ENCODE measurements around the gene SETD5.

DNA sequence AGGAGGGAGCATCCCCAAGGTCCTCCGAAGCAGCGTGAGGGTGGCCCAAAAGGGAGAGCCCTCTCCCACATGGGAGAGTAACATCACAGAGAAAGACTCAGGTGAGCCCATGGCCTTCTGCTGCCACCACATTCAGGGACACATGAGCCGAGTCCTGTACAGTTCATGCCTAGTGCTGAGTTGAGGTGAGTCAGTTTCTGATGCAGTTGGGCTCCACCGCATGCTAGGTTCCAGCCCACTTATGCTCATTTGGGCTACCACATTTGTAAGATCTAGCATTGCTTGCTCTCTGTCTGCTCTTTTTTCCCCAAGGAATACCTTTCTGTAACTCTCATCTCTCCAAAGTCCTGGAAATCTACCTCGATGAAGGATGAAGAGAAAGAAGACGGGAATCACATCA, 77.1 kb downstream of the SETD5 start:
- TF ChIP-seq, protein P1, sequence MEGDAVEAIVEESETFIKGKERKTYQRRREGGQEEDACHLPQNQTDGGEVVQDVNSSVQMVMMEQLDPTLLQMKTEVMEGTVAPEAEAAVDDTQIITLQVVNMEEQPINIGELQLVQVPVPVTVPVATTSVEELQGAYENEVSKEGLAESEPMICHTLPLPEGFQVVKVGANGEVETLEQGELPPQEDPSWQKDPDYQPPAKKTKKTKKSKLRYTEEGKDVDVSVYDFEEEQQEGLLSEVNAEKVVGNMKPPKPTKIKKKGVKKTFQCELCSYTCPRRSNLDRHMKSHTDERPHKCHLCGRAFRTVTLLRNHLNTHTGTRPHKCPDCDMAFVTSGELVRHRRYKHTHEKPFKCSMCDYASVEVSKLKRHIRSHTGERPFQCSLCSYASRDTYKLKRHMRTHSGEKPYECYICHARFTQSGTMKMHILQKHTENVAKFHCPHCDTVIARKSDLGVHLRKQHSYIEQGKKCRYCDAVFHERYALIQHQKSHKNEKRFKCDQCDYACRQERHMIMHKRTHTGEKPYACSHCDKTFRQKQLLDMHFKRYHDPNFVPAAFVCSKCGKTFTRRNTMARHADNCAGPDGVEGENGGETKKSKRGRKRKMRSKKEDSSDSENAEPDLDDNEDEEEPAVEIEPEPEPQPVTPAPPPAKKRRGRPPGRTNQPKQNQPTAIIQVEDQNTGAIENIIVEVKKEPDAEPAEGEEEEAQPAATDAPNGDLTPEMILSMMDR (IDR thresholded peaks at IDR 0.05) = no peak
- TF ChIP-seq POLR2A (IDR thresholded peaks at IDR 0.05) (no peak), EP300 (IDR thresholded peaks at IDR 0.05) (no peak)
